SK-N-MC (cell line): ENCODE data around the gene GOLGA8R.
"Not testable (repeated sequence)": the region's sequence is repeated elsewhere in the genome, so short reads cannot be mapped to it uniquely, and the experiment has no call there.

Experiments used
- EZH2 ChIP-seq: fragments of 200-600 bp; sonication (generic); IDR thresholded peaks from one replicate; pipeline ENCODE4 v1.6.1; 2017; ENCODE audit warnings: antibody characterized with exemption
- FOXP2 ChIP-seq: optimal IDR thresholded peaks from 2 replicates; pipeline ENCODE3; 2011; ENCODE audit warnings: mild to moderate bottlenecking, moderate library complexity; ENCODE audit not compliant: insufficient read depth; ENCODE audit errors: extremely low read length, control extremely low read depth
- POLR2AphosphoS5 ChIP-seq: IDR thresholded peaks from 2 replicates; pipeline ENCODE4 v1.6.1; 2012; ENCODE audit warnings: mild to moderate bottlenecking, low read depth, low read length, borderline replicate concordance

GRCh38 chr15:30407636-30408035 lies 6.4 kb downstream of the GOLGA8R start:
- not testable (repeated sequence) for TF ChIP-seq POLR2AphosphoS5, EZH2, FOXP2
